Amygdala (tissue), 56 donors: ENCODE data around the gene NOC2L.
"Not testable (repeated sequence)": the region's sequence is repeated elsewhere in the genome, so short reads cannot be mapped to it uniquely, and the experiment has no call there.

ENCODE experiments used
- DNase-seq, 56 donors: peaks; one replicate each; lab custom pipeline; 2025; lab: John Stamatoyannopoulos, UW

Gene NOC2L

GRCh38 chr1:976791-977190 is 17.7 kb upstream of the NOC2L start:
- not testable (repeated sequence) for DNase-seq

DNA sequence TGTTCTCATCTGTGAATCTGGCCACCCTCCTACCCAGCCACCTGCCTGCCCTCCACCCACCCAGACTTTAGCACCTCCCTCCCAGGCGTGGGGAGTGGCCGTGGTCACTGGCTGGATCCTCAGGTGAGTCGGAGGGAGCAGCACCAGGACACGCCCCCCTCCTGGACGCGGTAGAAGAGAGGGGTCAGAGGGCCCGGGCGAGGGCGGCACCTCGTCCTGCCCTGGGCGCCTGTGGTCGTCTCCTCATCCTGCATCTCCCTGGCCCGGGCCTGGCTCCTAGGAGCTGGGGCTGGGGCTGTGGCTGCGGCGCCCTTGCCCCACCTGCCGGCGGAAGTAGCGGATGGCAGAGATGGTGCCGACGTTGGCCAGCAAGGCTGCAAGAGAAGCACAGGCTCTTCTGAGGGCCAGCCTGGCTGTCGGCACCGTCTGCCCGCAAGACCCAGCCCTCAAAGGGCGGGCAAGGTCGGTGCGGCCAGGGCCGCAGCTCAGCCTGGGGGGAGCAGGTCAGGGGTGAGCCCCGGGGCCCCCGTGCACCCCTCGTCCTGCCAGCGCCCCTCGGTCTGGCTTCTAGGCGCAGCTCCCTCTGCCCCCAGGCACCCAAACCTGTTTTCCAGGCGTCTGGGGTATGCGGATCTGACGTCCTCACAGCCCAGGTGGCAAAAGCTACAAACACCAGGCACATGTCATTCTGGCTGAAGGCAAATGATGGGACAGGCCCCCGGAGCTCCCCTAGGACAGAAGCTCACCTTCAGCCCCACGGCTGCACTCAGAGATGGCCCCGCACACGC is 17.0 kb upstream of the NOC2L start:
- DNase-seq = peak in 8 of 56 donors; percentile 13 to 59 (median 23)

DNA sequence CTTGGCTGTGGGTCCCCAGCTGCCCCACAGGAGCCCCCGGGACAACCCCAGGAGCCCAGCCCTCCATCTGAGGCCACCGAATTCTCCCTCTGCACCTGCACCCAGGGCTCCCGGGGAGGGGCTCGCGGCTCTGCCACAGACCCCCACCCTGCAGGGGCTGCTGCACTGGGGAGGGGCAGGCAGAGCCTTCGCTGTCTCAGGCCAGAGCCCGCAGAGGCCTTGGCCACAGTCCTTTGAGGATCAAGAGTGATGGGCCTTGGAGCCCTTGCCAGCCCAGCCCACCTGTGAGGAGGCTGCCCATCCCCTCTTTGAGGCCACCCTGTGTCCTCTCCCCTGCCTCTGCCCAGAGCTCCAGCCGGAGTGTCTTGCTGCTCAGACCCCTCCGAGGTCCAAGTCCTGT is 16.3 kb upstream of the NOC2L start:
- no peak for DNase-seq

- no peak for DNase-seq
These were observed 15.8 kb upstream of the NOC2L start for GRCh38 chr1:974687-975328.

GRCh38 chr1:974293-974640 is 15.2 kb upstream of the NOC2L start:
- no peak for DNase-seq

GRCh38 chr1:973459-974292 is 14.6 kb upstream of the NOC2L start:
- no peak for DNase-seq

DNA sequence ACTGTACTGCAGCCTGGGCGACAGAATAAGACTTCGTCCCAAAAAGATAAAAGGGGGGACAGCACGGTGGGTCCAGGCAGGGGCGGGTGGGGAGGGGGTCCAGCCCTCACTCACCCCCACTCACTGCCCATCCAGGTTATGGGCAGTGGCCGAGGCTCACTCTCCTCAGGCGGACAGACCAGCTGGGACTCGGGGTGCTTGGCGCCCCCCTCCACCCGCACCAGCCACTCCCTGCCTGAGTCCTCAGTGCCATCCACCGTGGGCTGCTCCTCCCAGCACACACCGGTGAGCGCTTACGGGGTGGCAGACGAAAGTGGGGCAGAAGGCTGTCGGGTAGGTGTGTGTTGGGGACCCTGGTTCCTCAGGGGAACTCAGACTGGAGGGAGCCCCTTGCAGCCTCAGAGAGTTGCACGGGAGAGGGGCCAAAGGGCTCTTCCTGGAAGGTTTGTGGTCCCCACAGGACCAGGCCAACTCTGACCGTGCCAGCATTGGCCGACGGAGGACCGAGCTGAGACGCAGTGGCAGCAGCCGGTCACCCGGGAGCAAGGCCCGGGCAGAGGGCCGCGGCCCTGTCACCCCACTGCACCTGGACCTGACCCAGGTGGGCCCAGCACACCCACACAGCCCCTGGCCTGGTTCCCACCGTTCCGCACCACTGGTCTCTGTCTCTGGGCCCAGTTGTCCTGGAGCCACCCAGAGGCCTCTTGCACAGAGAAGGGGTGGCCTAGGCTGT is 13.8 kb upstream of the NOC2L start:
- no peak for DNase-seq

GRCh38 chr1:971751-972506 is 12.9 kb upstream of the NOC2L start:
- no peak for DNase-seq

DNA sequence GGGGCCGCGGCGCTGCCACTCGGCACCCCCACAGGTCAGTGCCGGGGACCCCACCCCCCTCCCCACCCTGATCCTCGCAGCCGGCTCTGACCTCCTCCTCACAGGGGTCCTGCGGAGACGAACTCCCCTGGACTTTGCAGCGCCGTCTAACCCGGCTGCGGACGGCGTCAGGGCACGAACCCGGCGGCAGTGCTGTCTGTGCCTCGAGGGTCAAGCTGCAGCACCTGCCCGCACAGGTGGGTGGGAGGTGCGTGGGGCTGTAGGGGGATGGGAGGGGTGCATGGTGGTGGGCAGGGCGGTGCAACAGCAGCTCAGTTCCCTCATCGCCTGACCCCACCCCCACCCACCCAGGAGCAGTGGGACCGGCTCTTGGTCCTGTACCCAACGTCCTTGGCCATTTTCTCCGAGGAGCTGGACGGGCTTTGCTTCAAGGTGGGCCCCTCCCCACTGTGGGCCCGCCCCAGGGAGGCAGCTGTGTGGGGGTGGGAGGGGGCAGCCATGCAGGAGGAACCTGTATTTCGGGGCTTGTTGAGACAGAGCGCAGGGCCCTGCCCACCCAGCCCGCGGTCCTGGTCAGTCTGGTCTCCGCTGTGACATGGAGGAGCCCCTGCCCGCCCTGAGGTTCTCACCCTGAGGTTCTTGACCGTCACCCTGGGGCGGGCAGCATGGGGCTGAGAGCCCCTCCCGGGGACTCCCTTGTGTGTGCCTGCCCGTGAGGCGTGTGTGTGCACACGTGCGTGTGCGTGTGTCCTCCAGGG is 12.1 kb upstream of the NOC2L start:
- no peak for DNase-seq

DNA sequence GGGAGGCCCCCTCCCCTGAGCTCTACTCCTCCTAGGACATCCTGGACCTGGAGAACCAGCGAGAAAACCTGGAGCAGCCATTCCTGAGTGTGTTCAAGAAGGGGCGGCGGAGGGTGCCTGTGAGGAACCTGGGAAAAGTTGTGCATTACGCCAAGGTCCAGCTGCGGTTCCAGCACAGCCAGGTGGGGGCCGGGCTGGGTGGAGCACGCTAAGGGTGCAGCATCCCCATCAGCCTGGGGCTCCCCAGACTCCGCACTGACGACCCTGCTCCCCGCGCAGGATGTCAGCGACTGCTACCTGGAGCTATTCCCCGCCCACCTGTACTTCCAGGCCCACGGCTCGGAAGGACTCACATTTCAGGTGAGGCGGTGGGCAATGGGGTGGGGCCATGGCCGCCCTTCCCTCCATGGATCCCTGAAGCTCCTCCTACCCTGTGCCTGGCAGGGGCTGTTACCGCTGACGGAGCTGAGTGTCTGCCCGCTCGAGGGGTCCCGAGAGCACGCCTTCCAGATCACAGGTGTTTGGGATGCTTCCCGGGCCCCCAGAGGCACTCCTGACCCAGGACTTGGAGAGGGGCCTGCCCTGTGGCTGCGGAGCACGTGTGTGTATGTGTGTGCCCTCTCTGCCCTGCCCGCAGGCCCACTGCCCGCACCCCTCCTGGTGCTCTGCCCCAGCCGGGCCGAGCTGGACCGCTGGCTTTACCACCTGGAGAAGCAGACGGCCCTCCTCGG is 11.4 kb upstream of the NOC2L start:
- DNase-seq = no peak

DNA sequence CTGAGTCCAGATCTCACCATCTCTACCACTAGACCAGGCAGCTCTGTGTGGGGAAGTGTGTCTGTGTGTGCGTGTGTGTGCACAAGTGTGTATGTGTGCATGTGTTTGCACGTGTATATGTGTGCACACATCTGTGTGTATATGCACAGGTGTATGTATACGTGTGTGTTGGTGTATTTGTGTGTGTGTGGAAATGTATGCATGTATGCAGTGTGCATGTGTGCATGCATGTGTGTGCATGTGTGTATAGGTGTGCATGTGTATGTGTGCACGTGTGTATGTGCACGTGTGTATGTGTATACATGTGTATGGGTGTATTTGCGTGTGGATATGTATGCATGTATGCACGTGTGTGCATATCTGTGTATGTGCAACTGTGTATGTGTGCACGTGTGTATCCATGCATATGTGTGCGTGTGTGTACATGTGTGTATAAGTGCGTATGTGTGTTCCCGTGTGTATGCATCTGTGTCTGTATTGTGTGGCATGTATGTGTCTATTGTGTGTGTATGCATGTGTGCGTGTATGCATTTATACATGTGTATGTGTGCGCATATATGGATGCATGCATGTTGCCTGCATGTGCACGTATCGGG is 10.3 kb upstream of the NOC2L start:
- DNase-seq = no peak

DNA sequence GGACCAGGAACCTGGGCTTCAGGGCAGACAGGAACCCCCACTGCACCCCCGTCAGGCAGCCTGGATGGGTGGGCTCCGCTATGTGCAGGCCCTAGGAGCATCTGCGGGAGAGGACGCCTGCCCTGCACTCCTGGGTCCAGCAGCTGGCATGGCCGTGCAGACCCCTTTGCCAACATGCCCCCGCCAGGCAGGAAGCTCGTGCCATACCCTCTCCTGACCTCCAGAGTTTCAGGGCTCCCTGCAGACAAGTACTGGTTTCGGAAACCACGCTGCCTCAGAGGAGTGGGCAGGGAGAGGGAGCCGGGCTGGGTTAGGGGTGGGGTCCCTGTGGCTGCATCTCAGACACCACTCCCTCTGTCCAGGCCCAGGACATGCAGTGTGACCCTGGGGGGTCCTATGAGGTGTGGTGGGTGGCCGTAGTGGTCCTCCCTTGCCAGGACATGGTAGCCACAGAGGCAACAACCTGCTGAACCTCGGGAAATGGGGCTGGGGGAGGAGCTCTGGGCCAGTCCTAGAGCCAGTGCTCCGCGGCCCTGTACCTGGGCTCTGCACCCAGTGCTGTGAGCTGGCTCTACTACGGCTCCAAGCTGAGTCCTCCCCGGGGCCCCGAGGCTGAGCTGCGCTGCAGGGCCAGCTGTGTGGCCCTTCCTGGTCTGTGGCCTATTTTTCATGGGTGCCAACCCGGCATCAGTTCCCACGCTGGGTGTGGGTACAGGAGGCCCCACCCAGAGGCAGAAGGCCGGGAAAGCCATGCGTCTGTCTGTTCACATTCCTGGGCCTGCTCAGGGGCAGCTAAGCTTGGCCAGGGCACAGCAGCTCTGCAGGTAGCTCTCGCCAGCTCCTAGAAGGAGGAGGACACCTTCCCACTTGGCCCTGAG is 8.6 kb upstream of the NOC2L start:
- DNase-seq = no peak

DNA sequence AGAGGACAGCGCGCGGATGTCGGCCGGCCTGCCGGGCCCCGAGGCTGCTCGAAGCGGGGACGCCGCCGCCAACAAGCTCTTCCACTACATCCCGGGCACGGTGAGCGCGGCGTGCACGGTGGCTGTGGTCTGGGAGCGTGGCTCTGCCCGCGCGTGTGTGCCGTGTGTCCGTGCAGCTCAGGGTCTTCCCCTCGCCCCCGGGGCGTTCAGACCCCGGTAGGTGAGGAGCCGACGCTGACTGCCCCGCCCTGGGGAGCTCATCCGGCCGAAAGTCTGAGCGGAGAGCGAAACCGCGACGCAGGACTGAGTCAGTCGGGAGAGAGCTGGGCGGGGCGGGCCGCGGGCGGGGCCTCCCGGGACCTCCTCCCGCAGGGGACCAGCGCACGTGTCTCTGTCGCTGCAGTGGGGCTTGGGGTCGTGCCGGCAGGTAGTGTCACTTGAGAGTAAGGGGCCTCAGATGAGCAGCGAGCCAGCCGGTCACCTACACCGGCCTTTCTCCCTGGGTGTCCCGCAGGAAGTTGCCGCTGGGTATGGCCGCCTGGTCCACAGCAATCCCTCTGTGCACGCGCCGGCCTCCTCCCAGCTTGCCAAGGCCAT is 7.7 kb upstream of the NOC2L start:
- peak in 1 of 56 donors; percentile 17 for DNase-seq

DNA sequence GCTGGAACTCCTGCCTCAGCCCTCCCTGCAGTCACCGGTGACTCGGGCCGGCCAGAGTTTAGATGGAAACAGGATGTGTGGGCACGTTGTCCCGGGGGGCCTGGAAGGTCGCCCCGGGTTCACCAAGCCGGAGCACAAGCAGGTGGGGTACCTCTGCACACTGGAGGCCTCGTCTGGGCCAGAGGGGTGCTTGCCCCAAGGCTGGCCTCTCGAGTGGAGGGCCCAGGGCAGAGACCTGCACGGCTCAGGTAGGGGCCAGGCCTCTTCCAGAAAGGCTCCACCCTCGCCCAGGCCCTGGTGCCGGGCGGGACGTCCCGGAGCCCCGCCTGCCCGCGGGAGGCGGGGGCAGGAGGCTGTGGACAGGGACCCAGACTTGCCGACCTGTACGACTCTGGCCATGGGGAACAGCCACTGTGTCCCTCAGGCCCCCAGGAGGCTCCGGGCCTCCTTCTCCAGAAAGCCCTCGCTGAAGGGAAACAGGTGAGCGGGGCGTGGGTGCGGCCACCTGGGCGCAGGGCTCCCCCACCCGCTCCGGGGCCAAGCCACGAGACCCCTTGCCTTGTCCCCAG is 7.2 kb upstream of the NOC2L start, which contains the start of gene PLEKHN1:
PLEKHN1 (plus strand) TSS at position 348 of the 569 bp plus-strand sequence; CDS start at position 398, 50 bp downstream.
- DNase-seq = no peak

DNA sequence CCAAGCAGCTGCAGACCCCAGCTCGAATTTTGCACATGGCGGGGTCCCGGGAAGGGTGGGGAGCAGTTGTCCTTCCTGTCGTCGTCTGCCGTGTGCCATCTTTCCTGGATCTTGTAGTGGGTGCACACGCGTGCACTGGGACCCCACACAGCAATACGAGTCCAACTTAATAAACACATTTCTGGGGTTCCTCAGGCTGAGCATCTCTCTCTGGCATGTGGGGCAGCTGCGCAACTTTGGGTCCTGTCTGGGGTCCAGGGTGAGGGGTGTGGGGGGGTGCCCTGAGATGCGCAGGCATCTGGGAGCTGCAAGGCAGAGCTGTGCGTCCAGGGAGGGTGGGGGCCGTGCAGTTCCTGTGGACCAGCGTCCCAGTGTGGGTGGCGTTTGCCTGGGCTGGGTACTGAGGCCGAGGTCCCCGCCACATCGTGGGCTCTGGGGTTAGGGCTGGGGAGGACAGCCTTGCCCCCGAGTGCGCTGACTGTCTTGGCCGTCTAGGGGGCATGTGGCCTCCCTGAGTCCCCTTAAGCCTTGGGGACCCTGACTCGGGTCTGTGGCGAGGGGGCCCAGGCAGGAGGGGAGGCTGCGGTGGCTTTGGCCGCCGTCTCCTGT is 6.6 kb upstream of the NOC2L start:
- no peak for DNase-seq
